Calu3 (cell line): ENCODE measurements around the gene TMEM167A. TPM values are rescaled to one million over a fixed set of nuclear protein-coding genes. Genes with fewer than 3 reads are reported as not detected.

Experiments
- BruUV-seq: library from RNA; stranded (reverse); fragments of 400-500 nt; replicated peaks from 2 replicates; lab custom pipeline; 2021; lab: Mats Ljungman, UMichigan
- CTCF ChIA-PET: fragments of 300-600 bp; sonication (Branson Sonifier 250); formaldehyde crosslinking; loops from one replicate; lab custom pipeline; 2022; ENCODE audit warnings: antibody characterized with exemption; lab: Charles Lee
- DNase-seq: peaks from one replicate; pipeline ENCODE4 v3.0.0; 2022
- H3K27ac Mint-ChIP-seq: one replicate; pipeline ENCODE4 v1.8.0; 2022; ENCODE audit warnings: mixed read lengths; ENCODE audit not compliant: unreplicated experiment
- H3K27me3 Mint-ChIP-seq: one replicate; pipeline ENCODE4 v1.8.0; 2022; ENCODE audit warnings: mixed read lengths; ENCODE audit not compliant: unreplicated experiment
- H3K36me3 Mint-ChIP-seq: one replicate; pipeline ENCODE4 v1.8.0; 2022; ENCODE audit warnings: mild to moderate bottlenecking, moderate library complexity, mixed read lengths; ENCODE audit not compliant: insufficient read depth, unreplicated experiment
- H3K4me1 Mint-ChIP-seq: one replicate; pipeline ENCODE4 v1.8.0; 2022; ENCODE audit warnings: mild to moderate bottlenecking, low read depth, mixed read lengths; ENCODE audit not compliant: unreplicated experiment
- H3K4me3 Mint-ChIP-seq: one replicate; pipeline ENCODE4 v1.8.0; 2022; ENCODE audit warnings: mild to moderate bottlenecking, low read depth, moderate library complexity, mixed read lengths; ENCODE audit not compliant: unreplicated experiment
- H3K9me3 Mint-ChIP-seq: one replicate; pipeline ENCODE4 v1.8.0; 2022; ENCODE audit warnings: low read depth, mixed read lengths; ENCODE audit not compliant: unreplicated experiment
- intact Hi-C: fragments of 100-400 bp; cut with micrococcal nuclease; formaldehyde crosslinking; loops from one replicate; pipeline ENCODE4 v1.10.0; 2022; ENCODE audit not compliant: unreplicated experiment
- total RNA-seq: library from RNA; stranded (reverse); gene quantifications from 2 replicates; pipeline ENCODE4 v1.2.3, GENCODE V29; 2022
- TF ChIP-seq, protein P1 (sequence below): fragments of 200-600 bp; IDR thresholded peaks from one replicate; pipeline ENCODE4 v1.8.0; 2022; ENCODE audit warnings: antibody characterized with exemption; ENCODE audit not compliant: unreplicated experiment

TMEM167A gene
- total RNA-seq, 1 experiment from 2014 or later: 165 TPM

DNA sequence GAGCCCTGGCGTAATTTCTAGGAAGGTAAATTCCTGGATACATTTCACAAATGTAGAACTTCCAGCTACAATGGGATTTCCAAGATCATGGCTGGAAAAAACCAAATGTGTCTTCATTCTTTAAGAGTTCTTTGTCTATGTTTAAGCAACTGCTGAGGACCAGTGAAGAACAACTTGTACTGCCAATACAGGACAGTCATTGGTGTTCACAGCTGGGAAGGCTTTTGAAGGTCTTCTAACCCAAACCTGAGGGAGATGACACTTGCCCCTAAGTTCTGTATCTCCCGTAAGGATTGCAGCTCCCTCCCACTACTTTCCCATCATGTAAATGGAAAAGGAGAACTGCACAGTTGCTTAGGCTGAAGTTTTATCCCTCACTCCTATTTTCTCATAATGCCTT is 28.4 kb downstream of the TMEM167A start:
- TF ChIP-seq, protein P1, sequence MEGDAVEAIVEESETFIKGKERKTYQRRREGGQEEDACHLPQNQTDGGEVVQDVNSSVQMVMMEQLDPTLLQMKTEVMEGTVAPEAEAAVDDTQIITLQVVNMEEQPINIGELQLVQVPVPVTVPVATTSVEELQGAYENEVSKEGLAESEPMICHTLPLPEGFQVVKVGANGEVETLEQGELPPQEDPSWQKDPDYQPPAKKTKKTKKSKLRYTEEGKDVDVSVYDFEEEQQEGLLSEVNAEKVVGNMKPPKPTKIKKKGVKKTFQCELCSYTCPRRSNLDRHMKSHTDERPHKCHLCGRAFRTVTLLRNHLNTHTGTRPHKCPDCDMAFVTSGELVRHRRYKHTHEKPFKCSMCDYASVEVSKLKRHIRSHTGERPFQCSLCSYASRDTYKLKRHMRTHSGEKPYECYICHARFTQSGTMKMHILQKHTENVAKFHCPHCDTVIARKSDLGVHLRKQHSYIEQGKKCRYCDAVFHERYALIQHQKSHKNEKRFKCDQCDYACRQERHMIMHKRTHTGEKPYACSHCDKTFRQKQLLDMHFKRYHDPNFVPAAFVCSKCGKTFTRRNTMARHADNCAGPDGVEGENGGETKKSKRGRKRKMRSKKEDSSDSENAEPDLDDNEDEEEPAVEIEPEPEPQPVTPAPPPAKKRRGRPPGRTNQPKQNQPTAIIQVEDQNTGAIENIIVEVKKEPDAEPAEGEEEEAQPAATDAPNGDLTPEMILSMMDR: no peak
- BruUV-seq: no TSS peak
- Mint-ChIP-seq H3K4me1 (peaks cover 3% of the 10 kb centered on the region), H3K9me3 (no peaks in the 10 kb centered on the region), H3K27me3 (no peaks in the 10 kb centered on the region), H3K27ac (no peak overlapping the region), H3K4me3 (no peak overlapping the region), H3K36me3 (peaks cover 1% of the 10 kb centered on the region)
- intact Hi-C loops: no loop called here
- CTCF ChIA-PET: no interaction called here
- no peak for DNase-seq

DNA sequence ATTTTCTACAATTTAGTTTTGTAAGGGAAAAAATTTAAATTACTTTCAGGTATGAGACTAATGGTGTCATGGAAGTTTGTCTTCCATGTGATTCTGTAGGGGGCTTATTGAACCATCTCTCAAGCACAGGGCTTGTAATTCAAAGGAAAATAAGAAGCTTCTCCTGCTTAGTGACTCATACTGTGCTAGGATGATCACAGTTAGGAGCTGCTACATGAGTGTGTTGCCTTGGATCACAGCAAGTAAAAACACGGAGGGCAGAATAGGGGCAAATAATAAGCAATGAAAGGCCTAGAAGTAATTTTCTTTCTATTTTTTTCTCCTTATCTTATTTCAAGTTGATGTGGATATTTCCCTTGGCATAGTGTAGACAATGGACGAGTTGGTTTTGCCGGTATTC is 28.9 kb downstream of the TMEM167A start:
- TF ChIP-seq, protein P1: no peak
- no TSS peak for BruUV-seq
- Mint-ChIP-seq H3K4me3 (no peak overlapping the region), H3K9me3 (no peaks in the 10 kb centered on the region), H3K27ac (no peak overlapping the region), H3K27me3 (no peaks in the 10 kb centered on the region), H3K4me1 (peaks cover 8% of the 10 kb centered on the region), H3K36me3 (no peaks in the 10 kb centered on the region)
- DNase-seq: no peak
- CTCF ChIA-PET: no interaction called here
- intact Hi-C loops: no loop called here

DNA sequence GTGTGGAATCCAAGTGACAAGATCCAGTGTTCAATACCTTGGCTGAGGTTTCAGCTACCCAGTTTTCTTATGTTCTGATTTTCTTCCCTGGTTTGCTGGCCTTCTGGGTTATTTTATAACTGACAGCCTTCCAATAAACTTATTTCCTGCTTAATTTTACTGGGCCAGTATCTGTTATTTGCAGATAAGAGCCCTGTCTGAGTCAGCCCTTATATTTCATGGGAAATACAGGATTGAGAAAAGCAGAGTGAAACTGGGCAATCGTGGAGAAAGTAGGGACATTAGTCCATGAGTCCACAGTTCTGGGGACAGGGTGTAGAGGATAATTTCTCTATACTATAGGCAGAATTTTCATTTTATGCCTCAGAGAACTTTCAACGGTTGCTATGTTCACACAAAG is 32.3 kb downstream of the TMEM167A start:
- CTCF ChIA-PET: no interaction called here
- BruUV-seq: no TSS peak
- no peaks in the 10 kb centered on the region for H3K27me3 Mint-ChIP-seq
- no peak overlapping the region for H3K4me3 Mint-ChIP-seq
- H3K27ac Mint-ChIP-seq: peak overlapping the region; percentile 51
- no peak for DNase-seq
- H3K9me3 Mint-ChIP-seq: no peaks in the 10 kb centered on the region
- TF ChIP-seq, protein P1: no peak
- H3K36me3 Mint-ChIP-seq: no peaks in the 10 kb centered on the region
- intact Hi-C loops: no loop called here
- peaks cover 16% of the 10 kb centered on the region for H3K4me1 Mint-ChIP-seq

DNA sequence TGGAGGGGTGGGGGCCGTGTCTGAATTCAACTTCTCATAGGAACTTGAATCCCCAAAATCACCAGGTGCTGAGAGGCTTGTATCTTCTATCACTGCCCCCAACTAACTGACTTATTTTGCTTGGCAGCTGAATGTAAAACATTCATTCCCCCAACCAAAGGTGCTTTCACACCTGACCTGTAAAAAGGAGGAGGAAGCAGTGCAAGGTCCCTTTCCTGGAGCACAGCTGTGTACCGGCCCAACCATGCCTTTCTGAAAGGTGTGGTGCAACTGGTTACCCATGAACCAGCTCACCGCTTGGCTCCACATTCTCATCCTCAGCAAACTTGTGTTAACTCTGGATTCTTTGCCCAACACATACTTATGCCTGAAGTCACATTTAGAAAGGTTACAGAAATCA is 34.7 kb downstream of the TMEM167A start:
- no peaks in the 10 kb centered on the region for H3K9me3 Mint-ChIP-seq
- H3K4me3 Mint-ChIP-seq: no peak overlapping the region
- TF ChIP-seq, protein P1: no peak
- intact Hi-C loops: no loop called here
- CTCF ChIA-PET: no interaction called here
- H3K27ac Mint-ChIP-seq: no peak overlapping the region
- peaks cover 16% of the 10 kb centered on the region for H3K4me1 Mint-ChIP-seq
- no TSS peak for BruUV-seq
- no peak for DNase-seq
- no peaks in the 10 kb centered on the region for H3K36me3 Mint-ChIP-seq
- H3K27me3 Mint-ChIP-seq: no peaks in the 10 kb centered on the region
